Liver (tissue), 9 donors: ENCODE measurements around the gene KLHL33. TPM values are rescaled to one million over a fixed set of nuclear protein-coding genes. Genes with fewer than 3 reads are reported as not detected.

Experiments used
- DNase-seq: peaks from one replicate; pipeline ENCODE4 v3.0.0-alpha.2; 2017; ENCODE audit warnings: low spot score
- H3K27ac ChIP-seq, 2 donors: one replicate each; pipeline ENCODE4 v1.7.0; 2013; ENCODE audit warnings: inconsistent platforms in 2 of 2, low read length in 2 of 2, control low read depth in 1 of 2, low read depth in 1 of 2, mild to moderate bottlenecking in 1 of 2
- H3K27me3 ChIP-seq, 4 donors: one replicate each; pipeline versions ENCODE4 v1.6.1 to v1.7.0; 2013; ENCODE audit warnings: low read length in 3 of 4, inconsistent platforms in 1 of 4, mild to moderate bottlenecking in 1 of 4, moderate library complexity in 1 of 4; ENCODE audit not compliant: control insufficient read depth in 4 of 4, insufficient read depth in 4 of 4
- H3K36me3 ChIP-seq, 4 donors: one replicate each; pipeline versions ENCODE4 v1.6.1 to v1.7.0; 2013; ENCODE audit warnings: low read length in 3 of 4, mild to moderate bottlenecking in 3 of 4, low read depth in 1 of 4, moderate library complexity in 1 of 4; ENCODE audit not compliant: control insufficient read depth in 4 of 4, insufficient read depth in 3 of 4
- H3K4me1 ChIP-seq, 4 donors: one replicate each; pipeline versions ENCODE4 v1.6.1 to v1.7.0; 2013; ENCODE audit warnings: low read length in 3 of 4, mild to moderate bottlenecking in 3 of 4, moderate library complexity in 1 of 4; ENCODE audit not compliant: control insufficient read depth in 4 of 4, insufficient read depth in 4 of 4
- H3K4me3 ChIP-seq, 3 donors: one replicate each; pipeline versions ENCODE4 v1.6.1 to v1.7.0; 2013; ENCODE audit warnings: low read length in 3 of 3, control low read depth in 1 of 3, low read depth in 1 of 3, mild to moderate bottlenecking in 1 of 3
- H3K9ac ChIP-seq, 2 donors: one replicate each; pipeline ENCODE4 v1.7.0; 2013; ENCODE audit warnings: low read length in 2 of 2, mild to moderate bottlenecking in 2 of 2, moderate library complexity in 2 of 2, control low read depth in 1 of 2, low read depth in 1 of 2
- H3K9me3 ChIP-seq, 4 donors: one replicate each; pipeline versions ENCODE4 v1.6.1 to v1.7.0; 2013; ENCODE audit warnings: low read length in 3 of 4; ENCODE audit not compliant: control insufficient read depth in 4 of 4
- ATF3 ChIP-seq: IDR thresholded peaks from 2 replicates; pipeline ENCODE4 v1.6.1; 2016; ENCODE audit warnings: antibody characterized with exemption
- EGR1 ChIP-seq, 2 donors: IDR thresholded peaks; 2 replicates each; pipeline ENCODE4 v1.6.1; 2016 to 2018; ENCODE audit warnings: antibody characterized with exemption in 2 of 2, low read depth in 2 of 2
- FOXA1 ChIP-seq: IDR thresholded peaks from 2 replicates; pipeline ENCODE4 v1.6.1; 2016; ENCODE audit warnings: antibody characterized with exemption
- FOXA2 ChIP-seq: IDR thresholded peaks from 2 replicates; pipeline ENCODE4 v1.6.1; 2016; ENCODE audit warnings: antibody characterized with exemption
- GABPA ChIP-seq, 2 donors: IDR thresholded peaks in 1 of 2; conservative IDR thresholded peaks in 1 of 2; 2 replicates each; pipeline ENCODE4 v1.6.1; 2016; ENCODE audit warnings: antibody characterized with exemption in 2 of 2, mild to moderate bottlenecking in 1 of 2, moderate library complexity in 1 of 2
- HNF4A ChIP-seq, 2 donors: conservative IDR thresholded peaks; 2 replicates each; pipeline ENCODE4 v1.6.1; 2016; ENCODE audit warnings: antibody characterized with exemption in 2 of 2, mild to moderate bottlenecking in 2 of 2
- HNF4G ChIP-seq: IDR thresholded peaks from 2 replicates; pipeline ENCODE4 v1.6.1; 2016; ENCODE audit warnings: antibody characterized with exemption
- JUND ChIP-seq, 2 donors: IDR thresholded peaks; 2 replicates each; pipeline ENCODE4 v1.6.1; 2016; ENCODE audit warnings: antibody characterized with exemption in 2 of 2
- NR2F2 ChIP-seq: IDR thresholded peaks from 2 replicates; pipeline ENCODE4 v1.6.1; 2016; ENCODE audit warnings: antibody characterized with exemption
- RAD21 ChIP-seq, 2 donors: IDR thresholded peaks; 2 replicates each; pipeline ENCODE4 v1.6.1; 2016; ENCODE audit warnings: antibody characterized with exemption in 2 of 2, mild to moderate bottlenecking in 2 of 2
- REST ChIP-seq: IDR thresholded peaks from 2 replicates; pipeline ENCODE4 v1.6.1; 2016; ENCODE audit warnings: antibody characterized with exemption, mild to moderate bottlenecking
- RXRA ChIP-seq, 2 donors: IDR thresholded peaks; 2 replicates each; pipeline ENCODE4 v1.6.1; 2017 to 2018; ENCODE audit warnings: antibody characterized with exemption in 2 of 2, mild to moderate bottlenecking in 1 of 2
- SP1 ChIP-seq: IDR thresholded peaks from 2 replicates; pipeline ENCODE4 v1.6.1; 2018; ENCODE audit warnings: antibody characterized with exemption, mild to moderate bottlenecking
- TAF1 ChIP-seq: conservative IDR thresholded peaks from 2 replicates; pipeline ENCODE4 v1.6.1; 2016; ENCODE audit warnings: antibody characterized with exemption, mild to moderate bottlenecking
- YY1 ChIP-seq: IDR thresholded peaks from 2 replicates; pipeline ENCODE4 v1.6.1; 2016; ENCODE audit warnings: antibody characterized with exemption, mild to moderate bottlenecking
- ZBTB33 ChIP-seq: IDR thresholded peaks from 2 replicates; pipeline ENCODE4 v1.6.1; 2016; ENCODE audit warnings: antibody characterized with exemption
- WGBS: extraction: QIAGEN DNeasy Blood & Tissue Kit; methylation state at CpG from one replicate; pipeline ENCODE4 v1.1.7; 2013; 5-methylcytosine and 5-hydroxymethylcytosine counted together
- polyA plus RNA-seq, 2 donors: library from polyadenylated mRNA; stranded (reverse) in 1 of 2; unstranded in 1 of 2; fragments of 200-250 nt in 1 of 2; fragments of >200 nt in 1 of 2; fragmentation: Nextera tagmentation in 1 of 2; extraction: Ambion mirVana in 1 of 2; gene quantifications; one replicate each; pipeline versions ENCODE4 v1.2.1 to v1.2.3, GENCODE V29; 2013 to 2015
- total RNA-seq, 2 donors: library from RNA; depleted of rRNA; stranded (reverse); fragments of >200 nt; gene quantifications; one replicate each; pipeline ENCODE4 v1.2.3, GENCODE V29; 2014
- TF ChIP-seq, protein P1 (sequence below): IDR thresholded peaks from 2 replicates; pipeline ENCODE4 v1.6.1; 2016; ENCODE audit warnings: antibody characterized with exemption
- TF ChIP-seq, protein P2 (sequence below): fragments of 150-350 bp; IDR thresholded peaks from 2 replicates; pipeline ENCODE4 v1.5.1; 2017; ENCODE audit warnings: improper control_type of control experiment, low read depth, low read length; ENCODE audit not compliant: missing input control
- donor health status: healthy.
- donor health status: healthy.
- donor health status: healthy.
- donor health status: healthy.
- donor health status: healthy.

KLHL33 gene
- total and polyA plus RNA-seq, 4 donors = 0.06 to 0.23 (median 0.15) TPM

DNA sequence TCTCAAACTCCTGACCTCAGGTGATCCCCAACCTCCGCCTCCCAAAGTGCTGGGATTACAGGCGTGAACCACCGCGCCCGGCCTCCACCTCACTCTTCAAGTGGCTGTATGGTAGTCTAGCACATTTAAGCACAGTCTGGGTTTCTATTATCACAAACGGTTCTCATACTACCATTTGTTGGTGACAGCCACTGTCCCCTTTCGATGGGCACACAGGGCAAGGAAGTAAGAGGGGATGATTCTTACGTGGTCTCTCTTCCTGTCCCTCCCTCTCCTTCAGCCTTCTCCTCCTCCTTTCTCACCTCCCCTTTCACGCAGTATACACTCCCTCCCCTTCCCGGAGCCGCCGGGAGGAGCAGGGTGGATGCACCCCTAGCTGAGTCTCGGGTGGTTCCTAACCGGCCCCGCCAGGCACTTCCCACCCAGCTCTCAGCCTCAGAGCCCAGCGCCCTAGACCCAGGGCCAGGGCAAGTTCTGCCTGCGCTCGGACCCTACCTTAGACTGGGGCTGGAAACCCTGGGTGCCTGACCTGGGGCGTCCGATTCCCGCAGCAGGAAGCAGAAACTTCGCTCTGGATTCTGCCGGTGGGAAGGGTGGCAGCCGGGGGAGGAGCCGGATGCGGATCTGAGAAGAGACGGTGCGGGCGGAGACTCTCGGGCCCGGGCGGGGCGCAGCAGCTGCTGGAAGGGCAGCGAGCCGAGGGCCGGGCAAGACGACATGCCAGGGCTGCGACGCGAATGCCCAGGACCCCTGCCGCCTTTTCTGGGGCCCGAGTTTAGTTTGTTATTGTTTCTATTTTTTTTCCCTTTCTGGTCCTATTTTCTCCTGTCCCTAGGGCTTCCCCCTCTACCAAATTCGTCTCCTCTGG, 22.9 kb downstream of the KLHL33 start, which contains the start of gene TEP1:
TSS of gene TEP1 (minus strand) at position 626 of the 868 bp plus-strand sequence. CDS start 5,062 bp downstream, outside the sequence.
- peak within 1 kb of the TSS; percentile 60 to 77 for H3K9ac ChIP-seq
- DNase-seq = peak; percentile 77
- under 1% methylated on average over 43 of the region's 43 CpGs for WGBS
- H3K27me3 ChIP-seq = no peaks in the 10 kb centered on the region
- H3K36me3 ChIP-seq = peaks cover 0 to 3% (median 2%) of the 10 kb centered on the region in 4 donors
- peak within 1 kb of the TSS; percentile 78 to 92 for H3K27ac ChIP-seq
- H3K4me3 ChIP-seq = peak within 1 kb of the TSS; percentile 71 to 76 (median 75)
- peaks cover 0 to 14% (median 8%) of the 10 kb centered on the region in 4 donors for H3K4me1 ChIP-seq
- no peaks in the 10 kb centered on the region for H3K9me3 ChIP-seq
- TF ChIP-seq, protein P1, sequence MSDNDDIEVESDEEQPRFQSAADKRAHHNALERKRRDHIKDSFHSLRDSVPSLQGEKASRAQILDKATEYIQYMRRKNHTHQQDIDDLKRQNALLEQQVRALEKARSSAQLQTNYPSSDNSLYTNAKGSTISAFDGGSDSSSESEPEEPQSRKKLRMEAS = peak; percentile 37
- TF ChIP-seq JUND (IDR thresholded peaks at IDR 0.05) (peak in 1 of 2 donors; percentile 32), RAD21 (IDR thresholded peaks at IDR 0.05) (peak in 1 of 2 donors; percentile 46), TAF1 (peak; percentile 69), ATF3 (no peak), RXRA (IDR thresholded peaks at IDR 0.05) (peak in 1 of 2 donors; percentile 45), HNF4A (conservative IDR thresholded peaks at IDR 0.05) (no peak), REST (no peak), EGR1 (IDR thresholded peaks at IDR 0.05; ENCODE audit: low read depth in 2 of 2) (no peak), FOXA2 (no peak), GABPA (IDR thresholded peaks at IDR 0.05 in 1 of 2, conservative IDR thresholded peaks at IDR 0.05 in 1 of 2) (peak; percentile 37 to 85), ZBTB33 (no peak), FOXA1 (no peak), SP1 (peak; percentile 53), YY1 (peak; percentile 76), NR2F2 (no peak), HNF4G (no peak)
- TF ChIP-seq, protein P2, sequence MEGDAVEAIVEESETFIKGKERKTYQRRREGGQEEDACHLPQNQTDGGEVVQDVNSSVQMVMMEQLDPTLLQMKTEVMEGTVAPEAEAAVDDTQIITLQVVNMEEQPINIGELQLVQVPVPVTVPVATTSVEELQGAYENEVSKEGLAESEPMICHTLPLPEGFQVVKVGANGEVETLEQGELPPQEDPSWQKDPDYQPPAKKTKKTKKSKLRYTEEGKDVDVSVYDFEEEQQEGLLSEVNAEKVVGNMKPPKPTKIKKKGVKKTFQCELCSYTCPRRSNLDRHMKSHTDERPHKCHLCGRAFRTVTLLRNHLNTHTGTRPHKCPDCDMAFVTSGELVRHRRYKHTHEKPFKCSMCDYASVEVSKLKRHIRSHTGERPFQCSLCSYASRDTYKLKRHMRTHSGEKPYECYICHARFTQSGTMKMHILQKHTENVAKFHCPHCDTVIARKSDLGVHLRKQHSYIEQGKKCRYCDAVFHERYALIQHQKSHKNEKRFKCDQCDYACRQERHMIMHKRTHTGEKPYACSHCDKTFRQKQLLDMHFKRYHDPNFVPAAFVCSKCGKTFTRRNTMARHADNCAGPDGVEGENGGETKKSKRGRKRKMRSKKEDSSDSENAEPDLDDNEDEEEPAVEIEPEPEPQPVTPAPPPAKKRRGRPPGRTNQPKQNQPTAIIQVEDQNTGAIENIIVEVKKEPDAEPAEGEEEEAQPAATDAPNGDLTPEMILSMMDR = no peak
